Endothelial cell of umbilical vein (primary cell): ENCODE data around the gene BCL6B. TPM values are rescaled to one million over a fixed set of nuclear protein-coding genes. Genes with fewer than 3 reads are reported as not detected.

ENCODE experiments used
- BruUV-seq: library from RNA; stranded (reverse); fragments of 400-500 nt; replicated peaks from 2 replicates; lab custom pipeline; 2021; lab: Mats Ljungman, UMichigan
- CTCF ChIA-PET: fragments of 300-600, 350-600 bp; sonication (Branson Sonifier 250); formaldehyde crosslinking; loops from one replicate; lab custom pipeline; 2021; ENCODE audit warnings: antibody characterized with exemption, inconsistent platforms; lab: Charles Lee
- POLR2A ChIA-PET: fragments of 300-600, 350-600 bp; sonication (Branson Sonifier 250); formaldehyde crosslinking; loops from one replicate; lab custom pipeline; 2021; ENCODE audit warnings: antibody characterized with exemption, inconsistent platforms; lab: Charles Lee
- DNase-seq: peaks from one replicate; pipeline ENCODE4 v3.0.0-alpha.2; 2011; ENCODE audit warnings: low read depth, low spot score
- FAIRE-seq: peaks from 2 replicates; lab custom pipeline; 2011; peaks lifted over from hg19 to GRCh38; lab: Jason Lieb, UNC
- H2AFZ ChIP-seq: 2 replicates; pipeline ENCODE4 v1.6.0; 2012; ENCODE audit warnings: low read depth, low read length, control low read depth, inconsistent platforms
- H3K27ac ChIP-seq: 2 replicates; pipeline ENCODE4 v1.5.1; 2011; ENCODE audit warnings: low read depth, mild to moderate bottlenecking, control low read depth, low read length, moderate library complexity; ENCODE audit not compliant: insufficient read depth
- H3K27me3 ChIP-seq, 2 experiments: 2 replicates each; pipeline versions ENCODE4 v1.6.0 to v1.6.1; 2011; ENCODE audit warnings: low read length in 2 of 2, mixed read lengths in 1 of 2; ENCODE audit not compliant: control insufficient read depth in 2 of 2, insufficient read depth in 2 of 2
- H3K36me3 ChIP-seq, 2 experiments: 2 replicates in 1 of 2; 3 replicates in 1 of 2; pipeline ENCODE4 v1.5.1; 2011; ENCODE audit warnings: low read length in 2 of 2, mild to moderate bottlenecking in 1 of 2, moderate library complexity in 1 of 2; ENCODE audit not compliant: control insufficient read depth in 2 of 2, insufficient read depth in 2 of 2; ENCODE audit errors: extremely low read depth in 1 of 2
- H3K4me1 ChIP-seq: 3 replicates; pipeline ENCODE4 v1.5.1; 2011; ENCODE audit warnings: mild to moderate bottlenecking, low read length; ENCODE audit not compliant: control insufficient read depth, insufficient read depth; ENCODE audit errors: extremely low read depth
- H3K4me2 ChIP-seq: 2 replicates; pipeline ENCODE4 v1.6.1; 2011; ENCODE audit warnings: low read length, control low read depth, mixed read lengths; ENCODE audit not compliant: insufficient read depth
- H3K4me3 ChIP-seq, 3 experiments: fragments of 200-600 bp in 1 of 3; sonication (generic), shearing (Covaris generic) in 1 of 3; replicated peaks in 1 of 3; 2 replicates each; pipeline ENCODE4 v1.5.1; 2011 to 2016; ENCODE audit warnings: control low read depth in 3 of 3, low read length in 3 of 3, mild to moderate bottlenecking in 2 of 3, inconsistent platforms in 1 of 3, low read depth in 1 of 3, moderate library complexity in 1 of 3; ENCODE audit not compliant: insufficient read depth in 1 of 3
- H3K79me2 ChIP-seq: 2 replicates; pipeline ENCODE4 v1.6.0; 2012; ENCODE audit warnings: low read length, inconsistent platforms; ENCODE audit not compliant: control insufficient read depth, insufficient read depth
- H3K9ac ChIP-seq: replicated peaks from 2 replicates; pipeline ENCODE3; 2011; ENCODE audit warnings: low read length, control low read depth; ENCODE audit not compliant: insufficient read depth; ENCODE audit errors: extremely low read depth
- H3K9me1 ChIP-seq: replicated peaks from 3 replicates; pipeline ENCODE4 v1.6.0; 2011; ENCODE audit warnings: mild to moderate bottlenecking, low read length; ENCODE audit not compliant: control insufficient read depth, insufficient read depth; ENCODE audit errors: extremely low read depth
- H3K9me3 ChIP-seq: replicated peaks from 2 replicates; pipeline ENCODE4 v1.5.1; 2012; ENCODE audit warnings: low read length, inconsistent platforms; ENCODE audit not compliant: control insufficient read depth, insufficient read depth
- H4K20me1 ChIP-seq: replicated peaks from 2 replicates; pipeline ENCODE3; 2011; ENCODE audit warnings: mild to moderate bottlenecking, low read length; ENCODE audit not compliant: control insufficient read depth, insufficient read depth; ENCODE audit errors: extremely low read depth
- EZH2 ChIP-seq: IDR thresholded peaks from 2 replicates; pipeline ENCODE4 v1.6.1; 2012; ENCODE audit warnings: borderline replicate concordance, low read depth, mild to moderate bottlenecking, moderate library complexity, low read length, inconsistent platforms; ENCODE audit not compliant: severe bottlenecking
- POLR2A ChIP-seq: IDR thresholded peaks from 2 replicates; pipeline ENCODE4 v1.6.1; 2012; ENCODE audit warnings: low read depth, mild to moderate bottlenecking, control low read depth, low read length
- POLR2AphosphoS5 ChIP-seq: IDR thresholded peaks from 2 replicates; pipeline ENCODE4 v1.6.1; 2012; ENCODE audit warnings: low read depth, mild to moderate bottlenecking, control low read depth, low read length, moderate library complexity; ENCODE audit not compliant: insufficient read depth
- dilution Hi-C: fragments of 300-500 bp; cut with MboI; formaldehyde crosslinking; loops from one replicate; pipeline ENCODE4 v1.15.0; 2019; ENCODE audit warnings: low sequenced_read_pairs; ENCODE audit not compliant: extremely low pct_ligation_motif_present
- intact Hi-C: fragments of 100-400 bp; cut with micrococcal nuclease; formaldehyde crosslinking; loops from one replicate; pipeline ENCODE4 v1.10.0; 2022
- polyA plus RNA-seq, 4 experiments: library from polyadenylated mRNA; depleted of rRNA in 3 of 4; stranded (reverse) in 3 of 4; unstranded in 1 of 4; fragments of >200 nt; gene quantifications; 2 replicates each; pipeline versions ENCODE4 v1.2.1 to v1.2.3, GENCODE V29; 2011 to 2012; ENCODE audit warnings: missing spikeins in 1 of 4
- total RNA-seq: library from RNA; stranded (reverse); gene quantifications from 2 replicates; pipeline ENCODE4 v1.2.3, GENCODE V29; 2021

The BCL6B gene
- total and polyA plus RNA-seq, 2 donors (not counting 3 experiments of a cell fraction or from before 2014, with no cell fraction given) = 93.5 to 160 TPM

DNA sequence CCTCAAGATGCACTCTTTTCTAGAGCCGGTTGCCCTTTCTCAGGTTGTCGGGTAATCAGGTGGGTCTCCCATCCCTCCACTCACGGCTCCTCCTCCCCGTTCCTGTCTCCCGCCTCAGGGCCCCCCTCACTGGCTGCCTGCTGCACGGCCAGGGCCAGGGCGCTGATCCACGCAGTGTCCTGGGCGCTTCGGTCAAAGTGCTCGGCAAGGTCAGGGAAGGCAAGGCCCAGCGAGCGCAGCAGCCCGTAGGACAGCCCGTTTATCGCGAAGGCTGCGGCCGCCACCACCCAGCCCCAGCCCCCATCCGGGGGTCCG, 20.3 kb downstream of the BCL6B start:
- Histone ChIP-seq H3K4me3 (peak overlapping the region; percentile 5 to 35 (median 30)), H3K79me2 (no peaks in the 10 kb centered on the region), H3K36me3 (no peaks in the 10 kb centered on the region), H4K20me1 (no peaks in the 10 kb centered on the region), H3K4me2 (peak overlapping the region; percentile 40), H3K27ac (no peak overlapping the region), H3K4me1 (peaks cover 25% of the 10 kb centered on the region), H3K27me3 (no peaks in the 10 kb centered on the region), H3K9me3 (no peaks in the 10 kb centered on the region), H3K9ac (peak overlapping the region; percentile 73), H3K9me1 (no peaks in the 10 kb centered on the region), H2AFZ (peak overlapping the region; percentile 92)
- no TSS peak for BruUV-seq
- dilution Hi-C loops = no loop called here
- ChIA-PET POLR2A (no interaction called here), CTCF (interaction anchor here (0.6 to 3.7 kb wide), 5 partner anchors 90 to 253 kb away, joined by 3 to 74 read pairs (median 3); no protein-coding TSS in a partner anchor)
- no peak for TF ChIP-seq POLR2A
- DNase-seq (no peak), FAIRE-seq (no peak)
- intact Hi-C loops = no loop called here

DNA sequence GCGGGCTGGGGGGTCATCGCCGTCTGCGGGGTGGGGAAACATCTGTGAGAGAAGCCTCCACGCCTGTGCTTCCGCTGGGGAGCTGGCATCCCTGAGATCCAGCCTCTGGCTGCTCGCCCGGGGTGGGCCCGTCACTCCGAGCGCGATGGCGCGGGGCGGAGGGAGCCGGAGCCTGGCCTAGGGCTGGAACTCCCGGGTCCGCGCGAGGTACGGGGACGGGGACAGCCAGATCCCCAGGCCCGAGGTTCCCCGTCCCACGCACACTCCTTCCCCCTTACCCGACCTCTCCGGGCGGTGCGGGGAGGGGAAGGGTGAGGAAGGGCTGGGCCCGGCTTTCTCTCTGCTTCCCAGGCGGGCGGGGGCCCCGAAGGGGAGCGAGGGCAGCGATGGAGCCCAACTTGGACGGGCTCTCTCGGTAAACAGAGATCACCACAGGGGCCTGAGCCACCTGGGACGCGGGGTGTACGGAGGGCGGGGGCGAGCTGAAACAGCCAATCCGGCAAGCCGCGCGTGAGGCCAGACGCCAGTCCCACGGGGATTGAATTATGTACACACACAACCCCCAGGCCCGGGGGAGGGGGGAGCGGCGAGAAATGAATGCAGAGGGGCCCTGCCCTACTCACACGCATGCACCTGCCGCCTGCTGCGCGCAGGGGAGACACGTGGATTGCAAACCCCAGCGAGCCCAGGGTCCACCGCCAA, 20.8 kb downstream of the BCL6B start, which contains the start of gene SLC16A11:
Gene SLC16A11 (minus strand): TSS at position 596 of the 702 bp plus-strand sequence. CDS start 579 bp downstream, at position 17.
- H3K9ac ChIP-seq = peak within 1 kb of the TSS; percentile 73
- dilution Hi-C loops = no loop called here
- CTCF ChIA-PET = interaction anchor here (0.6 to 3.7 kb wide), 9 partner anchors 90 to 546 kb away, joined by 3 to 91 read pairs (median 6); partner anchors contain the start of genes ASGR1 and SOX15

More for the DNA sequence above, 20.8 kb downstream of the BCL6B start, which contains the start of gene SLC16A11:
- H3K27ac ChIP-seq = peak within 1 kb of the TSS; percentile 54
- H3K79me2 ChIP-seq = no peaks in the 10 kb centered on the region
- no peaks in the 10 kb centered on the region for H3K27me3 ChIP-seq
- no peaks in the 10 kb centered on the region for H3K9me3 ChIP-seq
- H4K20me1 ChIP-seq = no peaks in the 10 kb centered on the region
- no peaks in the 10 kb centered on the region for H3K36me3 ChIP-seq
- H3K9me1 ChIP-seq = no peaks in the 10 kb centered on the region
- BruUV-seq = no TSS peak
- peak; percentile 56 for FAIRE-seq
- H3K4me2 ChIP-seq = peak within 1 kb of the TSS; percentile 40
- intact Hi-C loops = loop anchor here (2.0 kb wide), 1 partner anchor 303 kb away; no protein-coding TSS in a partner anchor
- peak within 1 kb of the TSS; percentile 21 to 35 (median 30) for H3K4me3 ChIP-seq
- no peak for TF ChIP-seq EZH2
- TF ChIP-seq POLR2AphosphoS5 = peak; percentile 42
- peak within 1 kb of the TSS; percentile 92 for H2AFZ ChIP-seq
- POLR2A ChIA-PET = no interaction called here
- peaks cover 22% of the 10 kb centered on the region for H3K4me1 ChIP-seq
- DNase-seq = peak; percentile 42
